ENCODE results near the gene TUBB2A.
"Not testable (repeated sequence)": the region's sequence is repeated elsewhere in the genome, so short reads cannot be mapped to it uniquely, and the experiment has no call there.

TUBB2A gene

DNA sequence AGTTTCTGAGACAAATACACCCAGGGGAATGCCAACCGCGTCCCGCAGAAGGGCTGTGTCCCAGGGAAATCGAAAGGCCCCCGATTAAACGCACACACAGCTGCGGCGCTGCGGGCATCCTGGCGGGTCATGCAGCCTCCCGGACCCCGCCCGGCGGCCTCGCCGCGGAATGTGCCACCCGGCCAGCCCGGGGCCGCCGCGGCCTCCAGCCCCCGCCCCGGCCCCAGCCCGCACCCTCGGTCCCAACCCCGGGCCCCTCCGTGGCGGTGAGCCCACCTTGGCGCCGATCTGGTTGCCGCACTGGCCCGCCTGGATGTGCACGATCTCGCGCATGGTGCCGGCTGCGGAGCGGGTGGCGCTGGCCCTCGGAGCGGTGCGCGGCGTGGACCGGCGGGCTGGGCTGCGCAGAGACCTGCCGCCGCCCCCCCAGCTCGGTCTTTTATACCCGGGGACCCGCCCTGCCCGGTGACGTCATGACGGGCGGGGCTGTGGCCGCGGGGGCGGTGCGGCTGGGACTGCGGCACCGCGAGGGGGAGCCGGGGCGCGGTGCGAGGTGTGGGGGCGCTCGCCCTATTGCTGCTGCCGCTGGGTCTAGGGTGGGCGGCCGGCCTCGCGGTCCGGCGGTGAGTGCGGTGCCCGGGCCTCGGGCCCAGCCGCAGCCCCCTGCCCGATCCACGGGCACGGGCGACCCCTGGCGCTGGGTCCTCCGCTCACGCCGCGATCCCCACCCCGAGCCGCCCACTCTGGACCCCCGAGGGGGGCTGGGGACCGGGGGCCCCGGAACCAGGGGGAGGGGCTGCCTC lies at the start of gene TUBB2A:
TUBB2A (minus strand) TSS at position 414 of the 803 bp plus-strand sequence; CDS start at position 333, 81 bp downstream.
- peak; percentile 76 for DNase-seq (ENCODE audit: low read depth)

DNA sequence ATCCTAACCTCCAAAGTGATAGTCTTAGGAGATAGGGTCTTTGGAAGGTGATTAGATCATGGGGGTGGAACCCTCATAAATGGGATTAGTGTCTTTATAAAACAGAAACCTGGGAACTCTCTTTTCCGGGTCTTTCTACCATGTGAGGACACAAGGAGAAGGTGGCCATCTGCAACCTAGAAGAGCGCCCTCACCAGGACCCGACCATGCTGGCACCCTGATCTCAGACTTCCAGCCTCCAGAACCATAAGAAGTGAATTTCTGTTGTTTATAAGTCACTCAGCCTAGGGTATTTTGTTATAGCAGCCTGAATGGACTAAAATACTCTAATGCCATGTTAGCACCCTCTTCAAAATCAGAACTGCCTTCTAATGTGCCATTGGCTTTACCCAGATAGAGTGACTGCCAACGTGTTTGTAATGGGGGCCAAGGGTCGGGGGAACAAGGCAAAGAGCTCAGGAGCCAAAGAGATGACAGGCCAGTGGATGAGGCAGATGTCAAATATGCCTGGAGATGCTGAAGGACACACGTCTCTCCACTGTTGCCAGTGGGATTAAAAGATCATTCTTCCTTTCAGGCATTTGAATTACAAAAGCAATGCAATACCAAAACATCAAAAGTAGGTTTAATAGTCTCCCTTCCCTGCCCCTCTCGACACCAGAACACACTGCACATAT lies 49.1 kb upstream of the TUBB2A start:
- DNase-seq (ENCODE audit: low read depth) = no peak

DNA sequence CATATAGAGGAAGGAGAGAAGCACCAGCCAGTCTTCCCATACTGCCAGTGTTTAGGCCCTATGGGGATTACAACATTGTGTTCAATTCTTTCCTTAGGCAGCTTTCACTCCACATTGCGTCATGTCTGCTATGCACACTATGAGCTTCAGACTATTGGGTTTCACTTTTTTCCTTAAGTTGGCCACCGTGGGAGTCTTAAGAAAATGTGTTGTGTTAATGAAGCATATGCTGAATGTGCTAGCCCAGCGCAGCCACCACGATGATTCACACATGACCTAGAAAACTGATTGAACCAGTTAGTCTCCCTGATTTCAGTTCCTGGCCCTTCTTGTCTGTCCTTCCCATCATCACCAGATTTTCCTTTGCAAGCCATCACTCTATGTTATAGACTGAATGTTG lies 48.6 kb upstream of the TUBB2A start:
- no peak for DNase-seq (ENCODE audit: low read depth)

DNA sequence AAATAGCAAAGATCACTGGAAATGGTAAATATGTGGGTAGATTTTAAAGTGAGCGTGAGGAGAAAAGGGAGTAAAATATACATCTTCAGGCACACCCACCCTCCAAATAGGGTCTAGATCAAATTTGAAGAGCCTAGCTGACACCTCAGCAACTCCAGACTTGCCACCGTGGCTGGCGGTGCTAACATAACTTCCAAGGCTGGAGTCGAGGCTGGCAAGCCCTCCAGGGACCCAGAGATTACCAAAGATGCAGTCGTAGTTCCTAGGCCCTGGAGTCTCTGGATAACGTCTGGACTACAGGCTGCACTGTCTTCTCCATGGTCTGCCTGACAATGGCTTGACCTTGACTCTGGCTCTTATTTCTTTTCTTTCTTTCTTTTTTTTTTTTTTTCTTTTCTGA lies 47.6 kb upstream of the TUBB2A start:
- no peak for DNase-seq (ENCODE audit: low read depth)

DNA sequence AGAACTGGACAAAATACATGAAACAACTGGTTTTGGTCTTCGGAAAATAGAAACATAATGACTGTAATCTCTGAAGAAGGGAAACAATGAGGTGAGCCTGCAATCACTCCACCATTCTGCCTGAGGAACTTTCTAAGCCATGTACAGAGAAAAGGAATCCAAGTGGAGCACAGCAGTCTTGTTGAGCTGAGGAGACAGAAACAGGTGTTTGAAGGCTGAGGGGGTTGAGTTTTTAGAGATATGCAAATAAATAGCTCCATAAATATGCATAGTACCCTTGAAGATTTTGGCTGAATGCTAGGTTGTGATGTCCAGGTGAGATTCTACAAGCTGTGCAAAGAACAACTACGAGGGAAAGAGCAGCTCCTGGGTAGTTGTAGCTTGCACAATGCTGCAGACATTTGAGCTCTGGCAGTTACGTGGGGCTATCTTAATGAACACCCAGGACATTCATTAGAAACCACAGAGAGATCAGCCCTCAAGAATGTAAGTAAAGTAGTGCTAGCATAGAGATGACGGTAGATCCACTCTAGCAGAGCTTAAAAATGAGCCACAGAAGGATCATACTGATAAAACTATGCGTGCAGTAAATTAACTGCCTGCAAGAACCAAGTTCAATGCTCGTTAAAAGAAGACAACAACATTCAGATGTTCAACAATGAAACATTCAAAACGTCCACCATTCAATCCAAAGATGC lies 45.8 kb upstream of the TUBB2A start:
- DNase-seq (ENCODE audit: low read depth) = no peak

DNA sequence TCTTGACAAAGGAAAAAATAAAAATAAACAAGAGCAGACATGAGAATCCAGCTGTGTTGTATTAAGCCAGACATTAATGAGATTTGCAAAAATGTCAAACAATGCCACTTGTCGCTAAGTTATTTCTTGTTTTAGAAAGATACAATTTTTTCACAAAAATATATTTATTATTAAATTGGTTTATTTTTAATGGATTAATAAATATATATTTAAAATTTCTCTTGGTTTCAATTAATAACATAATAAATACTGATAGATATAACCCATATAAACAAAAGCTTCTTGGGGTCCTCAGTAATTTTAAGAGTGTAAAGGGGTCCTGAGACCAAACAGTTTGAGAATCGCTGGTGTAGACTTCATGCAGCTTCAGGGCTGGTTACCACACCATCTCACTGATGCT lies 44.0 kb upstream of the TUBB2A start:
- DNase-seq (ENCODE audit: low read depth) = no peak

DNA sequence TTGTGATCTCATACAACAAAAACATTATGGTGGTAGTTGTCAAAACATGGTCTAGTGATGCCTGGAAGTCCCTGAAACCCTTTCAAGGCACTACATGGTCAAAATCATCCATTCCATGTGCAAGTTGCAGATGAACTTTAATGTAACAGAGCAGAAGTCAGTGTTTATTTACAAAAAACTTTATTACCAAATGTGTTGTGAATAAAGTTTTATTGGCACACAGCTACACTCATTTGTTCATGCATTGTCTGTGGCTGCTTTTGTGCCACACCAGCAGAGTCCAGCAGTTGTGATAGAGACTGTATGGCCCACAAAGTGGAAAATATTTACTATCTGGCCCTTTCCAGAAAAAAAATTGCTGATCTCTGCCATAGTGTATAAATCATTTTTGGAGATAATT lies 43.3 kb upstream of the TUBB2A start:
- DNase-seq (ENCODE audit: low read depth) = no peak

DNA sequence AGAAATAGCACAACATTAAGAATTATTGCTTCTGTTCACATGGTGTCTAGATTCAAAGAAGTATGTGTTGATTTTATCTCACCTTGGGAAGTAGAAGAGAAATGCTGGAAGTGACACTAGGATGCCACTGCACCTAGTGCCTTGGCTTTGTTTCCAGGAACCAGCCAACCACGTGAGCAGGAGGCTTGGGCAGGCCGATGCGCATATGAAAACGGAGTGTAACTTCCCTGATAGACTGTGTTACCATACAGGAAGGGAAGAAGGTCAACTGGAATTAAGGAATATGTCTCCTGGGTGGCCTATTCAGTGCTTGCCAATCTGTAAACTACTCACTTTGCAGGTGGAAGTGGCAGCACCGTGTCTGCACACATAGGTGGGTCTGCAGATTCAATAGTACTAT lies 42.0 kb upstream of the TUBB2A start:
- no peak for DNase-seq (ENCODE audit: low read depth)

DNA sequence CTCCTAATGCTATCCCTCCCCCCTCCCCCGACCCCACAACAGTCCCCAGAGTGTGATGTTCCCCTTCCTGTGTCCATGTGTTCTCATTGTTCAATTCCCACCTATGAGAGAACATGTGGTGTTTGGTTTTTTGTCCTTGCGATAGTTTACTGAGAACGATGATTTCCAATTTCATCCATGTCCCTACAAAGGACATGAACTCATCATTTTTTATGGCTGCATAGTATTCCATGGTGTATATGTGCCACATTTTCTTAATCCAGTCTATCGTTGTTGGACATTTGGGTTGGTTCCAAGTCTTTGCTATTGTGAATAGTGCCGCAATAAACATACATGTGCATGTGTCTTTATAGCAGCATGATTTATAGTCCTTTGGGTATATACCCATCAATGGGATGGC lies 40.4 kb upstream of the TUBB2A start:
- DNase-seq (ENCODE audit: low read depth) = not testable (repeated sequence)

DNA sequence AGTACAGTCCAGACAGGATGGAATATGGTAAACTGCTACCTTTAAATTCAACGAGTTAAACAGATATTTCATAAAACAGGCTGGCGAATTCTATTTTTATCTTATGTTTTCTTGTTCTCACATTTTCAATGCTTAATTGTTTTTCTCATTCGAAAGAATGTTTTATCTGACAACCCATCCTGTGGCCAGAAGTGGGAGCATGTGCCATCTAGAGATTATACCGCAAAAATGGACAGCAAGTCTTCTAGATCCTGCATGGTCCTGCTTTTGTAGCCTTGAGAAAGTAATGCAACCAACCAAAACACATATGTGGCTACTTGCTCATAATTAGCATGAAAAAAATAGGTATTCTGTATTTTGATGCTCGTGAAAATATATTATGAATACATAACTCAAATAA lies 39.4 kb upstream of the TUBB2A start:
- no peak for DNase-seq (ENCODE audit: low read depth)

DNA sequence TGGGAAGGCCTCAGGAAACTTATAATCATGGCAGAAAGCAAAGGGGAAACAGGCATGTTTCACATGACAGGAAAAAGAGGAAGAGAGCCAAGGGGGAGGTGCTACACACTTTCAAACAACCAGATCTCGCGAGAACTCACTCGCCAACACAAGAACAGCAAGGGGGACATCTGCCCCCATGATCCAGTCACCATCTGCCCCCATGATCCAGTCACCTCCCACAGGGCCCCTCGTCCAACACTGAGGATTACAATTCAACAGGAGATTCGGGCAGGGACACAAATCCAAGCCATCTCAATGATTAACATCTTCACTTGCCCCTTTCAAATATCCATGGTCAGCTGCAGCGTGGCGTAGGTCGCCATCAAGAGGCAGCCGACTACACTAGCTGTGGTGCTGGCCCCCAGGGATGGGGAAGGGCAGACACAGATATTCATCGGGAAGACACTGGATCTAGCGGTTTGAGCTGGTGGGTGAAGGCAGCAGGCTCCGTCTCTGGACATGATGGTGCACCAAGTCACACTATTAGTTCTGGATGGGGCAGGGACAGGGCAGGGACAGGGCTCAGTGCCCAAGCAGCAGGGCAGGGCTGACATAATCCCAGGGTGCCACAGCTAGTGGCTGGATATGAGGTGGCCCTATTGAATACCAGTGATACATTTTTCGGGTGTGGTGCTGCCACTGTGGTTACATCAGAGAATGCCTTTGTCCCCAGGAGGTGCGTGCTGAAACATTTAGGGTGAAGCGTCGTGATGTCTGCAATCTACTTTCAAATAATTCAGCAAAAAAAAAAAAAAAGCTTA lies 38.6 kb upstream of the TUBB2A start:
- DNase-seq (ENCODE audit: low read depth) = no peak

DNA sequence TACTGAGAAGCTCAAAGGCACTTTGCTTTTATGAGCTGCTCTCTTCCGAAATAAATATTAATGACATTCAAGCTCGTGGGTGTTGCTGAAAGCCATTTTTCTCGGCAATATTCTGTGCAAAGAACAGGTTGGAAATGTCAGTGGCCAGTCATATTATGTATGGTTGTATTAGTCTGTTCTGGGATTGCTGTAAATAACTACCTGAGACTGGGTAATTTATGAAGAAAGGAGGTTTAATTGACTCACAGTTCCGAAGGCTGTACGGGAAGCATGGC lies 38.0 kb upstream of the TUBB2A start:
- no peak for DNase-seq (ENCODE audit: low read depth)

DNA sequence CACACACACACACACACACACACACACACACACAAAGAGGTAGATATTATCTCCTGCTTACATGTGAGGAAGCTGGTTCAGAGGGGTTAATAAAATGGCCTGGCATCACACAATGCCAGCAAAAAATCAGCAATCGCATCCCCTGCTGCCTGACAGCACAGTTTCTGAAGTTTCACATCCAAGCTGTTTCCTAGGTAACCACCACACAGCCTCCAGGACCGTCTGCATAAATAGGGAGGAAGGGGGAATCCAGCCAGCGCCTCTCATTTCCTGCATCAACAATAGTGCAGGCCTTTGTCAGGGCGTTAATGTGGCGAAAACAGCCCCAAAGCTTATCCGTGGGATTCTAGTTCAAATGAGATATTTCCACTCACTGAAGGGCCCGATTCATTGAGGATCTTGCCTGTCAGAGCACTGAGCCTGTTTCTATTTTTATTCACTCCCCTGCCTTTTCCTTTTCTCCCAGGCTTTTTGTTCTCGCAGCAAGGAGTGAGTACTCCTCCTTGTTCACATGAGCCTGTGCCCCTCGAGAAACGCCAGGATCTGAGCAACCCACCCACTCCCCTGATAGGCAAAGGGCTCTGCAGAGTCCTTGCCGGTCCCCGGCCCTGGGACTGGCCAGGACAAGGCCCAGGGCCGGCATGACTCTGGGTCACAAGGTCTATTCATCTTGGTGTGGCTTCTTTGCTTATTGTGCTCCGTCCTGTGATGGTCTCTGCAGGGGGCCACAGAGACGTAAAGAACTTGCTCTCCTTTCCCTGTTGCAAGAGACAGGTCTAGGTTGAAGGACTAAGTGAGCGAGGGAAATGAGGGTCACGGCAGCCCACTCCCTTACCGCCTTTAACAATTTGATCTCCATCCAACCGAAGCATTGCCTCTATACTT lies 37.4 kb upstream of the TUBB2A start:
- no peak for DNase-seq (ENCODE audit: low read depth)

DNA sequence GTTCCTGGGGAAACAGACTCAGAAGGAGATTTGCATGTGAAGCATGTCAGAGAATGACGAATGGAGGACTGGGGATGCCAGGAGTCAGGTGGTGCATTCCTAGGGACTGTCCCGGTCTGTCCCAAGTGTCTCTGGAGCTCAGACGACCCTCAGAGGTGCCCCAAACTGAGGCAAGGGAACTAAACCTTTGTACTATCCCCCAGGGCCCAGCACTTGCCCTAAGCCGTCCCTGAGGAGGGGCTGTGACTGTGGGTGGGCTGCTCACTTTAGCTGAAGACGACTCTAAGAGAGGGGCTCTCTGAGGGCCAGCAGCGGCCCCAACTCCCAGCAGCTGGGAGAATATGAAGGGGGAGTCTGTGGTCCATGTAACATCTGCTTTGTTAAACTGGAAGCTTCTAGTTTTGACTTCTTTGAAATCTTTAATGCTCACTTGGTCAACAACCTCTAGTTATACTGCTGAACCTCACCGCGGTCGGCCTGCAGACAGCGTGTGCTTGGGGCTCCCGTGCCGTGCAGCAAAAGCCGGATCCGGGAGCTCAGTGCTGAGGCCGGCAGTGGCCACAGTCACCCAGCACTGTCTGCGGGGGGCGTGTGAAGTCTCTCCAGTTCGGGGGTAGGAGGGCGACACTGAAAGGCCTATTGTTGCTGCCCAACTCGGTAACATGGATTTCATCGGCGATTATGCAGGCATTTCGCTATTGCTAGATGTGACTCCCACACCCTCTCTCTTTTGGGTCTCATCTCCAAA lies 35.9 kb upstream of the TUBB2A start:
- no peak for DNase-seq (ENCODE audit: low read depth)

DNA sequence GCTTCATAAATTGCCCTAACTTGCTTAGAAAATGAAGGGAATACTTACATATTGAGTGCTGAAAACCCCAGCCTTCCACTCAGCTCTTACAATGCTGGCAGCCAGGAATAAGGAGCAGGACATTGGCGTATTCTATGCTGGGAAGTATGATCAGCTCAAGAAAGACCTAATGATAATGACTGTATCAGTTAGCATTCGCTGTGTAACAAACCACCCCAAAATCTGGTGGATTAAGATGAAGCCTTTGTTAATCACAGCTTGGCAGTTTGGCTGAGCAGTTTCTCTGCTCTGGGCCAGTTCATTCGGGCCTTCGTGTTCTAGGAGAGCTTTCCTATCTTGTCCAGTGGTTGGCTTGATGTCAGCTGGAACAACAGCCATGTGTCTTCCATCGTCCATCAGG lies 33.4 kb upstream of the TUBB2A start:
- DNase-seq (ENCODE audit: low read depth) = no peak

DNA sequence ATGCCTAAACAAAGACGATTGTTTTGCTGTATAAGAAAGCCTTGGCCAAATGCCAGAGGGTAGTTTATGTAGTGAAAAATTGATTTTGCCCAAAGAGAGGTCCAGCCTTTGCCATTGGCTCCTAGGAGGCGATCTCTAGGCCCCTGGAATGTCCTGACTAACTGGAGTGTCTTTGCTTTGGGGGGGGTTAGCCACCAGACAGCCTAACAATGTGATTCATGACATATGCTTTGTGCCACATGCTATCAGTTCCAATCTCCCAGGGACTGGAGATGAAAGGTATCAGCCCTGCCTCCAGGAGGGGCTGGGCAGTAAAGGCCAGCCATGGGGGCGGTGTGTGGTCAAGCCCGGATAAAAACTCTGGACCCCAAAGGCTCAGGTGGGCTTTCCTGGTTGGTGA lies 32.7 kb upstream of the TUBB2A start:
- no peak for DNase-seq (ENCODE audit: low read depth)

DNA sequence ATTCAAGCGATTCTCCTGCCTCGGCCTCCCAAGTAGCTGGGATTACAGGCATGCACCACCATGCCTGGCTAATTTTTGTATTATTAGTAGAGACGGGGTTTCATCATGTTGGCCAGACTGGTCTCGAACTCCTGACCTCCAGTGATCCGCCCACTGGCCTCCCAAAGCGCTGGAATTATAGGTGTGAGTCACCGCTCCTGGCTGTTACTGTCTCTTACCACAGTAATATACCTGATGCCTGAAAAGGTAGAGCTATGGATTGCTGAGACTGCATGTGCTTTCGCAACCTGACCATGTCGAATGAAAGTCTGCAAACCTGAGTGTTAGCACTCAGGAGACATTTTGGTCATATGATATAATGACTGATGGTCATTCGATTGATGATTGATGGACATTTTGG lies 31.8 kb upstream of the TUBB2A start:
- not testable (repeated sequence) for DNase-seq (ENCODE audit: low read depth)

DNA sequence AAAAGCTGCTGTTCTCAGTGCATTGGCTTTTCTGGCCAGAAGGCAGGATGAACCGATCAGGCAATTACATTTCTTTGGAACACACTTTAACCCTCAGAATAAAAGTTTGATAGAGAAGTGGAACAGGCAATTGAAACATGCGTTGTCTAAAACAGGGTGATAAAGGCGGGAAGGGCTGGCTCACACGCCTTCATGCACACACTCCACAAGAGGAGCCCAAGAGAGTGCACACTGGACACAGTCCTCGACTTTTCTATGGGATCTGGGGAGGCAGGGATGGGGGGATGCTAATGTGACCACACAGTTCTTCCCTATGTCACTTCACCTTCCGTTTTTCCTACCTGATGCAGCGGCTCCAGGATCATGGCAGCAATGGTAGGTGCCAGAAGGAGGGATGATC lies 30.9 kb upstream of the TUBB2A start:
- DNase-seq (ENCODE audit: low read depth) = no peak

DNA sequence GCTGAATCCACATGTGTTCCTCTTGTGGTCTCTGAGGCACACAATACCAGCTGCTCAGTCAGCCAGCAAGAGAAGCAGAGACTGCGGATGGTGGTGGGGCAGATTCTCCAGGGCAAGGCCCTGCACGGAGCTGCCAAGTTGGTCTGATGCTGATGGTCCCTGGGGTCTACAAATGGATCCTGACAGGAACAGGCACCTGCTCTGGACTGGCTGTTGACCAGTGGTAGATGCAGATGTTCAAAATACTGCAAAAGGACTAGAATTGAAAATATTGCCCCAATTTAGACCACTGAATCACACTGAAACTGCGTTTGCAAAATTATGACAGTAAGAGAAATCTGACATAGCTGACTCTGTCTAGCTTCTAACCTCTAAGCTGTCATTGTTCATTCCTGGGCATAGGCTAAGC lies 29.6 kb upstream of the TUBB2A start:
- no peak for DNase-seq (ENCODE audit: low read depth)

DNA sequence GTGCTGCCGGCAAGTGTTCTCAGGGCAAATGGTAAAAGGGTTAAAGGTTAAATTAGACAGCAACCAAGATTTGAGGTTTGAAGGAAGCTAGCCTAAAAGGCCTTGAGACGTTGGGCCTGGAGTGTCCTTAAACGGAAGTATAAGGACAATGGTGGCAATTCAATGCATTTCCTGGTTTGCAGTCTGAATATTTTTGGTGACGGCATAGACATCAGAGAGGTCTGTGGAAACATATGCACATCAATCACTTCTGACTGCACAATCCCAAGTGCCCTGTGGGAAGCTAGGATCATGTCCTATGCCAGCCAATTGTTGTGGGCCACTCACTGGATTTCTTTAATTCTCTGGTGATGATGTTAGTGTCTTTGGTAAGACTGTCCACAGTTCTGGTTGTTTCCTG lies 25.7 kb upstream of the TUBB2A start:
- DNase-seq (ENCODE audit: low read depth) = no peak

DNA sequence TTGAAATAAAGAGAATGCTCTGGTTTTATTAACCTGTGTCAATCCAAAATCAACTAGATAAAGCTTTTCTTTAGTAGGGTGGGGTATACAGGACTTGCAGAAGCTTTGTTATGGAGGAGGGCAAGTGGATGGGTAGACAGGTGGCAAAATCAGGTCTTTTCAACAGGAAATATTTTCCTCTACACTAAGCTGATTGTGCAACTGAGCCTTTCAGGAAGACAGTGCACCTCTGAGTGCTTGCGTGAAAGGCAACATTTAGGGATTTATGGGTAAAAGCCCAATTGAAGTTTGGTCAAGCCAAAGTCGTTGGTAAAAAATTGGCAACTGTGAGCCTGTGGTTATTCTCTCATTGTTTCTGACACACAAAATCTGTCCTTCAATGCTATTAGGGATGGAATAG lies 23.8 kb upstream of the TUBB2A start:
- no peak for DNase-seq (ENCODE audit: low read depth)

Data from stimulated activated CD8-positive, alpha-beta memory T cell treated with anti-CD3 and anti-CD28 coated beads, Interleukin-15, amount 100 ng/mL, for 1 hour (primary cell).